Measurements from ENCODE around the gene RASSF3.
A peak's percentile ranks its signal among the peaks of the same experiment; 100 is the strongest.
"Not testable (repeated sequence)": the region's sequence is repeated elsewhere in the genome, so short reads cannot be mapped to it uniquely, and the experiment has no call there.

Gene RASSF3

GRCh38 chr12:64621257-64621942 lies 11.1 kb downstream of the RASSF3 start:
- peak; percentile 90 for DNase-seq (ENCODE audit: low read depth)
- TF ChIP-seq CTCF (IDR thresholded peaks at IDR 0.05; ENCODE audit: insufficient read depth, low read depth, low read length, missing control alignments) = no peak
- peak overlapping the region; percentile 54 for H3K4me3 ChIP-seq (ENCODE audit: low read depth, low read length)

GRCh38 chr12:64624035-64624434 lies 13.7 kb downstream of the RASSF3 start:
- TF ChIP-seq CTCF (IDR thresholded peaks at IDR 0.05; ENCODE audit: insufficient read depth, low read depth, low read length, missing control alignments) = no peak
- no peak overlapping the region for H3K4me3 ChIP-seq (ENCODE audit: low read depth, low read length)

GRCh38 chr12:64625243-64626077 lies 15.2 kb downstream of the RASSF3 start:
- peak; percentile 81 for DNase-seq (ENCODE audit: low read depth)
- peak overlapping the region; percentile 69 for H3K4me3 ChIP-seq (ENCODE audit: low read depth, low read length)
- TF ChIP-seq CTCF (IDR thresholded peaks at IDR 0.05; ENCODE audit: insufficient read depth, low read depth, low read length, missing control alignments) = no peak

More at GRCh38 chr12:64624035-64624434, 13.7 kb downstream of the RASSF3 start:
- DNase-seq (ENCODE audit: low read depth) = no peak

- not testable (repeated sequence) for DNase-seq (ENCODE audit: low read depth); H3K4me3 ChIP-seq (ENCODE audit: low read depth, low read length)
Measured at GRCh38 chr12:64626588-64626987, 16.3 kb downstream of the RASSF3 start.

GRCh38 chr12:64627771-64628170 lies 17.5 kb downstream of the RASSF3 start:
- DNase-seq (ENCODE audit: low read depth) = no peak
- no peak for TF ChIP-seq CTCF (IDR thresholded peaks at IDR 0.05; ENCODE audit: insufficient read depth, low read depth, low read length, missing control alignments)
- H3K4me3 ChIP-seq (ENCODE audit: low read depth, low read length) = no peak overlapping the region

GRCh38 chr12:64631197-64631596 lies 20.9 kb downstream of the RASSF3 start:
- no peak overlapping the region for H3K4me3 ChIP-seq (ENCODE audit: low read depth, low read length)
- DNase-seq (ENCODE audit: low read depth) = no peak
- no peak for TF ChIP-seq CTCF (IDR thresholded peaks at IDR 0.05; ENCODE audit: insufficient read depth, low read depth, low read length, missing control alignments)

Data from GM12865 (cell line).